Nephron (organoid): ENCODE data around the gene ATL1.
A peak's percentile ranks its signal among the peaks of the same experiment; 100 is the strongest.
"Not testable (repeated sequence)": the region's sequence is repeated elsewhere in the genome, so short reads cannot be mapped to it uniquely, and the experiment has no call there.

Experiments used
- H3K27ac Mint-ChIP-seq, 3 experiments: 2 replicates each; pipeline ENCODE4 v1.8.0; 2020; ENCODE audit warnings: mixed read lengths in 3 of 3, mild to moderate bottlenecking in 2 of 3, moderate library complexity in 1 of 3
- H3K27me3 Mint-ChIP-seq: 2 replicates; pipeline ENCODE4 v1.8.0; 2021; ENCODE audit warnings: low read depth, mild to moderate bottlenecking, moderate library complexity, mixed read lengths
- H3K36me3 Mint-ChIP-seq: 2 replicates; pipeline ENCODE4 v1.8.0; 2020; ENCODE audit warnings: low read depth, mixed read lengths
- H3K4me1 Mint-ChIP-seq: 2 replicates; pipeline ENCODE4 v1.8.0; 2020; ENCODE audit warnings: mixed read lengths
- H3K4me3 Mint-ChIP-seq, 3 experiments: 2 replicates each; pipeline ENCODE4 v1.8.0; 2020; ENCODE audit warnings: mild to moderate bottlenecking in 3 of 3, mixed read lengths in 3 of 3, moderate library complexity in 2 of 3
- H3K9me3 Mint-ChIP-seq: 2 replicates; pipeline ENCODE4 v1.8.0; 2020; ENCODE audit warnings: mixed read lengths
- CTCF ChIP-seq, 3 experiments: fragments of 200-600 bp; sonication (generic); IDR thresholded peaks; one replicate each; pipeline ENCODE4 v1.5.0; 2021; ENCODE audit warnings: antibody characterized with exemption in 3 of 3; ENCODE audit not compliant: unreplicated experiment in 3 of 3

The ATL1 gene

GRCh38 chr14:50541159-50541567 lies 18.8 kb upstream of the ATL1 start:
- Mint-ChIP-seq H3K27ac (no peak overlapping the region), H3K9me3 (peaks cover 10% of the 10 kb centered on the region), H3K4me3 (no peak overlapping the region), H3K4me1 (no peaks in the 10 kb centered on the region), H3K27me3 (peaks cover 6% of the 10 kb centered on the region), H3K36me3 (no peaks in the 10 kb centered on the region)
- no peak for TF ChIP-seq CTCF (IDR thresholded peaks at IDR 0.05; ENCODE audit: unreplicated experiment in 3 of 3)

DNA sequence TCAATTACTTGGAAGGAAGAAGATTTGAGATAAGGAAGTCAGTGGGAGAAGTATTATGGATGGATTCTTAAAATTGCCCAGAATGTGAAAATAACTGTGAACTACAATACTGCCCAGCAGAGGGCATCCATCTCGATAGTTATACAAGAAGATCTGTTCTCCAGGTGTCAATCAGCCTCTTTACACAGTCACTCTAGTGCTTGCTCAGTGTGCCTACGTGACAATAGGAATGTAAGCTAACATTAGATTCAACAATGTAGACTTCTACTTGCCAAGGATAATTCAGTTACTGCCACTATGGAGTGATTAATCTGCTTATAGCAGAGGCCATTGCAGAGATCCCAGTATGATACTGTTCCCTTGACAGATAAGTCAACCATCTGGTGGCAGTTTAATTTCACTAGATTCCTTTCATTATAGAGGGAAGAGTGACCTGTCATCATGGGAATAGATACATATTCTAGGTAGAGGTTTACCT lies 17.0 kb upstream of the ATL1 start:
- Mint-ChIP-seq H3K4me3 (no peak overlapping the region), H3K27me3 (peaks cover 6% of the 10 kb centered on the region), H3K4me1 (no peaks in the 10 kb centered on the region), H3K36me3 (no peaks in the 10 kb centered on the region), H3K27ac (no peak overlapping the region), H3K9me3 (peaks cover 3% of the 10 kb centered on the region)
- peak; percentile 37 to 60 (median 49) for TF ChIP-seq CTCF (IDR thresholded peaks at IDR 0.05; ENCODE audit: unreplicated experiment in 3 of 3)

GRCh38 chr14:50544911-50545310 lies 15.0 kb upstream of the ATL1 start:
- H3K27ac Mint-ChIP-seq: no peak overlapping the region
- peaks cover 6% of the 10 kb centered on the region for H3K27me3 Mint-ChIP-seq
- no peaks in the 10 kb centered on the region for H3K9me3 Mint-ChIP-seq
- TF ChIP-seq CTCF (IDR thresholded peaks at IDR 0.05; ENCODE audit: unreplicated experiment in 3 of 3): no peak
- no peaks in the 10 kb centered on the region for H3K4me1 Mint-ChIP-seq
- H3K4me3 Mint-ChIP-seq: no peak overlapping the region
- H3K36me3 Mint-ChIP-seq: no peaks in the 10 kb centered on the region

DNA sequence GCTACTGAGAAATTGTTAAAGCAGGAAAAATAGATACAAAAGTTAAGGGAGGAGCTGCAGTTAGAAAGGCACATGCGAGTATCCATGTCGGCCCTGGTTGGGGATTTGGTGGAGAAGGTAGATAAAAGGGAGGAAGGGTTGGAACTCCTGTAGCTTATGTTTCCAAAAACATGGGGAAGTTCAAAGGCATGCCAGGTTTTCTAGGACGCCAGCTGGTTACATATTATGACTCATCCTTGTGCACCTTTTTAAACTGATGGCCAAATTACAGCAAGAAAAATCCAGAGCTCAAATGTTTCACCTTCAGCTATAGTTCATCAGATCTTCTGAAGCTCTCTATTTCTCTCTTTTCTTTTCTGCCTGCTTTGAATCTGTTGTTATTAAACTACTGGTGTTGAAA lies 14.3 kb upstream of the ATL1 start:
- Mint-ChIP-seq H3K9me3 (no peaks in the 10 kb centered on the region), H3K27me3 (peaks cover 6% of the 10 kb centered on the region), H3K4me3 (no peak overlapping the region), H3K36me3 (no peaks in the 10 kb centered on the region), H3K4me1 (no peaks in the 10 kb centered on the region), H3K27ac (no peak overlapping the region)
- no peak for TF ChIP-seq CTCF (IDR thresholded peaks at IDR 0.05; ENCODE audit: unreplicated experiment in 3 of 3)

- Mint-ChIP-seq H3K27me3 (peaks cover 16% of the 10 kb centered on the region), H3K4me1 (no peaks in the 10 kb centered on the region), H3K36me3 (no peaks in the 10 kb centered on the region), H3K4me3 (no peak overlapping the region), H3K27ac (no peak overlapping the region), H3K9me3 (no peaks in the 10 kb centered on the region)
- no peak for TF ChIP-seq CTCF (IDR thresholded peaks at IDR 0.05; ENCODE audit: unreplicated experiment in 3 of 3)
These were observed 9.7 kb upstream of the ATL1 start for GRCh38 chr14:50550294-50550693.

- peaks cover 14% of the 10 kb centered on the region for H3K27me3 Mint-ChIP-seq
These were observed 8.1 kb upstream of the ATL1 start for GRCh38 chr14:50551877-50552276.

DNA sequence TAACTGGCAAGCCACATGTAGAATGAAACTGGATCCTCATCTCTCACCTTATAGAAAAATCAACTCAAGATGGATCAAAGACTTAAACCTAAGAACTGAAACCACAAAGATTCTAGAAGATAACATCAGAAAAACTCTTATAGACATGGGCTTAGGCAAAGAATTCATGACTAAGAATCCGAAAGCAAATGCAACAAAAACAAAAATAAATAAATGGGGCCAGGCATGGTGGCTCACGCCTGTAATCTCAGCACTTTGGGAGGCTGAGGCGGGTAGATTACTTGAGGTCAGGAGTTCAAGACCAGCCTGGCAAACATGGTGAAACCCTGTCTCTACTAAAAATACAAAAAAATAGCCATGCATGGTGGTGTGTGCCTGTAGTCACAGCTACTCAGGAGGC lies 7.1 kb upstream of the ATL1 start:
- not testable (repeated sequence) for H3K4me1 Mint-ChIP-seq, H3K27ac Mint-ChIP-seq, H3K4me3 Mint-ChIP-seq, H3K9me3 Mint-ChIP-seq, H3K36me3 Mint-ChIP-seq
- H3K27me3 Mint-ChIP-seq: peaks cover 15% of the 10 kb centered on the region

More at GRCh38 chr14:50551877-50552276, 8.1 kb upstream of the ATL1 start:
- Mint-ChIP-seq H3K4me3 (no peak overlapping the region), H3K36me3 (no peaks in the 10 kb centered on the region), H3K27ac (no peak overlapping the region), H3K9me3 (no peaks in the 10 kb centered on the region), H3K4me1 (no peaks in the 10 kb centered on the region)
- no peak for TF ChIP-seq CTCF (IDR thresholded peaks at IDR 0.05; ENCODE audit: unreplicated experiment in 3 of 3)
